ENCODE data around the gene CD19. TPM values are rescaled to one million over a fixed set of nuclear protein-coding genes. Genes with fewer than 3 reads are reported as not detected.

The CD19 gene
- total and polyA plus RNA-seq, 2 of the 8 experiments (the other 6 are each of a cell fraction or from before 2014, with no cell fraction given): 0.57 to 0.65 TPM

DNA sequence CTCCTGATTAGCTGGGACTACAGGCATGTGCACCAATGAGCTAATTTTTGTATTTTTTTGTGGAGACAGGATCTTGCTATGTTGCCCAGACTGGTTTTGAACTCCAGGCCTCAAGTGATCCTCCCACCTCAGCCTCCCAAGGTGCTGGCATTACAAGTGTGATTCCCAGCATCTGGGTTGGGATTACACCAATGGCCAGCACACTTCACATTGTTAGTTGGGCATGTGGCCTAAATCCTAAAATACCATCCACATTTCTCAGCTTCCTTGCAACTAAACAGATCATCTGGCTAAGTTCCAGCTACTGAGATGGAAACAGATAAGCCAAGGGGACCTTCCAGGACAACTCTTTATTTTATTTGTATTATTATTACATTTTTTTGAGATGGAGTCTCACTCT lies 16.6 kb upstream of the CD19 start (continued):
- no peak for TF ChIP-seq RFX5 (IDR thresholded peaks at IDR 0.05; ENCODE audit: borderline replicate concordance, low read depth, low read length)
- TF ChIP-seq, protein P1, sequence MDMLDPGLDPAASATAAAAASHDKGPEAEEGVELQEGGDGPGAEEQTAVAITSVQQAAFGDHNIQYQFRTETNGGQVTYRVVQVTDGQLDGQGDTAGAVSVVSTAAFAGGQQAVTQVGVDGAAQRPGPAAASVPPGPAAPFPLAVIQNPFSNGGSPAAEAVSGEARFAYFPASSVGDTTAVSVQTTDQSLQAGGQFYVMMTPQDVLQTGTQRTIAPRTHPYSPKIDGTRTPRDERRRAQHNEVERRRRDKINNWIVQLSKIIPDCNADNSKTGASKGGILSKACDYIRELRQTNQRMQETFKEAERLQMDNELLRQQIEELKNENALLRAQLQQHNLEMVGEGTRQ (IDR thresholded peaks at IDR 0.05; ENCODE audit: low read length): no peak
- no peak for TF ChIP-seq SIX5 (IDR thresholded peaks at IDR 0.05; ENCODE audit: low read depth, low read length)
- no peak for TF ChIP-seq PHF8 (conservative IDR thresholded peaks at IDR 0.05; ENCODE audit: low read depth, low read length)
- no peak for TF ChIP-seq BACH1 (IDR thresholded peaks at IDR 0.05; ENCODE audit: low read length)

All from H1 (cell line).